ENCODE data around the gene FAM216A. TPM values are rescaled to one million over a fixed set of nuclear protein-coding genes. Genes with fewer than 3 reads are reported as not detected.
"Not testable (repeated sequence)": the region's sequence is repeated elsewhere in the genome, so short reads cannot be mapped to it uniquely, and the experiment has no call there.

FAM216A gene
- total RNA-seq, 1 donor from 2014 or later, result 5.7 TPM

DNA sequence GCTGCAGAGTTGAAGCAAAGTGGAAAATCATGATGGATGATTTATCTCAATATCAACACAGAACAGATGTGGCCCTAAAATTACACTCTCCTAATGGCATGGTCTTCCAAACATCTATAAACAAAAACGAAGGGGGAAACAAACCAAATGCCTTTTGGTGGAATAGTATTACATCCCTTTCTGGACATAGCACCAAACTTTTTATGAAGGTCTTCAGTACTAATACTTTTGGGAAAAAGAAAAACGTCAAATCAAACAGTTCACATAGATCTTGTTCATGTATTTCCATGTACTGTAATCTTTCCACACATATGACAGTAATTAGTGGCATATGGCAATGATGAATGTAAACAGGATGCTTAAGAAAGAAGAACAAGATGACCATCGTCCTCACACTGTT, 42.2 kb upstream of the FAM216A start:
- H3K36me3 ChIP-seq (ENCODE audit: control insufficient read depth, insufficient read depth, low read length), result no peaks in the 10 kb centered on the region
- no peak overlapping the region for H3K4me3 ChIP-seq (ENCODE audit: low read depth, low read length)
- no peak for TF ChIP-seq CTCF (IDR thresholded peaks at IDR 0.05; ENCODE audit: insufficient read depth, low read length, poor library complexity, severe bottlenecking)
- H3K27me3 ChIP-seq (ENCODE audit: control insufficient read depth, insufficient read depth, low read length), result no peaks in the 10 kb centered on the region
- no peak for DNase-seq (ENCODE audit: low read depth)

DNA sequence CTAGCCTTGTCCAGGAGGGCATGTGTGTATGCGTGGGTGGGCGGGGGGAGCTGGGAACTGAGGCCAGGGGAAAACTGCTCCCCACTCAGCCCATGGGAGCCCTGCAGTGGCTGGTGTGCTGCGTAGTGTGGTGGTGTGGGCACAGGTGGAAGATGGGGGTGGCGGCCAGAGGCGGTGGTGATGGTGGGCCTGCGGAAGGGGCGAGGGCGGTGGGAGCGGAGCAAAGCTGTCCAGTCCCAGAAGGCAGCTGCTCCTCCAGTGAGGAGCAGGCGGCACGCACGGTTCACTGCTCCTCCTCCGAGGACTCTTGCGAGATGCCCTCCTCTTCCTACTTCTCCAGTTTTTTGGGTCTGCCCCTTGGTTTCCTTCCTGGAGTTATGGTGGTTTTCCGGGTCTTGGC, 39.0 kb upstream of the FAM216A start:
- H3K36me3 ChIP-seq (ENCODE audit: control insufficient read depth, insufficient read depth, low read length); H3K4me3 ChIP-seq (ENCODE audit: low read depth, low read length); DNase-seq (ENCODE audit: low read depth); H3K27me3 ChIP-seq (ENCODE audit: control insufficient read depth, insufficient read depth, low read length): not testable (repeated sequence)

DNA sequence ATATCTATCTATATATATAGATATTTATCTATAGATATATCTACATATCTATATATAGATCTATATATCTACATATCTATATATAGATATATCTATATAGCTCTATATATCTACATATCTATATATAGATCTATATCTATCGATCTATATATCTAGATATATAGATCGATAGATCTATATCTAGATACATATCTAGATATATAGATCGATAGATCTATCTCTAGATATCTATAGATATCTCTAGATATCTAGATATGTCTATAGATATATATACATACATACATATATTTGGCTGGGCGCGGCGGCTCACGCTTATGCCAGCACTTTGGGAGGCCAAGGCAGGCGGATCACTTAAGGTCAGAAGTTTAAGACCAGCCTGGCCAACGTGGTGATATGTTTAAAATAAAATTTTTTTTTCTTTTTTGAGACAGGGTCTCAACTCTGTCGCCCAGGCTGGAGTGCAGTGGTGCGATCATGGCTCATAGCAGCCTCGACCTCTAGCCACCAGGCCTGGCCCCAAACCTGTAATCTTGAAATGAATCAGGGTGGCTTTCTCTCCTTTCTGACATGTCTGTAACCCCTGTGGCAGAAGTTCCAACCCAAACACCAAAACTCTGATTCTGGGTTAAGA, 36.6 kb upstream of the FAM216A start:
- Histone ChIP-seq H3K4me3 (ENCODE audit: low read depth, low read length) (no peak overlapping the region), H3K27me3 (ENCODE audit: control insufficient read depth, insufficient read depth, low read length) (no peaks in the 10 kb centered on the region), H3K36me3 (ENCODE audit: control insufficient read depth, insufficient read depth, low read length) (no peaks in the 10 kb centered on the region)
- no peak for DNase-seq (ENCODE audit: low read depth)
- TF ChIP-seq CTCF (IDR thresholded peaks at IDR 0.05; ENCODE audit: insufficient read depth, low read length, poor library complexity, severe bottlenecking), result no peak

GRCh38 chr12:110436231-110436630, 32.4 kb upstream of the FAM216A start:
- no peak for TF ChIP-seq CTCF (IDR thresholded peaks at IDR 0.05; ENCODE audit: insufficient read depth, low read length, poor library complexity, severe bottlenecking)
- Histone ChIP-seq H3K4me3 (ENCODE audit: low read depth, low read length) (no peak overlapping the region), H3K27me3 (ENCODE audit: control insufficient read depth, insufficient read depth, low read length) (no peaks in the 10 kb centered on the region), H3K36me3 (ENCODE audit: control insufficient read depth, insufficient read depth, low read length) (no peaks in the 10 kb centered on the region)
- DNase-seq (ENCODE audit: low read depth), result no peak

- no peaks in the 10 kb centered on the region for H3K27me3 ChIP-seq (ENCODE audit: control insufficient read depth, insufficient read depth, low read length)
- no peak for TF ChIP-seq CTCF (IDR thresholded peaks at IDR 0.05; ENCODE audit: insufficient read depth, low read length, poor library complexity, severe bottlenecking)
- H3K36me3 ChIP-seq (ENCODE audit: control insufficient read depth, insufficient read depth, low read length), result no peaks in the 10 kb centered on the region
- H3K4me3 ChIP-seq (ENCODE audit: low read depth, low read length), result no peak overlapping the region
- no peak for DNase-seq (ENCODE audit: low read depth)
Measured at GRCh38 chr12:110444455-110444854, 24.2 kb upstream of the FAM216A start.

DNA sequence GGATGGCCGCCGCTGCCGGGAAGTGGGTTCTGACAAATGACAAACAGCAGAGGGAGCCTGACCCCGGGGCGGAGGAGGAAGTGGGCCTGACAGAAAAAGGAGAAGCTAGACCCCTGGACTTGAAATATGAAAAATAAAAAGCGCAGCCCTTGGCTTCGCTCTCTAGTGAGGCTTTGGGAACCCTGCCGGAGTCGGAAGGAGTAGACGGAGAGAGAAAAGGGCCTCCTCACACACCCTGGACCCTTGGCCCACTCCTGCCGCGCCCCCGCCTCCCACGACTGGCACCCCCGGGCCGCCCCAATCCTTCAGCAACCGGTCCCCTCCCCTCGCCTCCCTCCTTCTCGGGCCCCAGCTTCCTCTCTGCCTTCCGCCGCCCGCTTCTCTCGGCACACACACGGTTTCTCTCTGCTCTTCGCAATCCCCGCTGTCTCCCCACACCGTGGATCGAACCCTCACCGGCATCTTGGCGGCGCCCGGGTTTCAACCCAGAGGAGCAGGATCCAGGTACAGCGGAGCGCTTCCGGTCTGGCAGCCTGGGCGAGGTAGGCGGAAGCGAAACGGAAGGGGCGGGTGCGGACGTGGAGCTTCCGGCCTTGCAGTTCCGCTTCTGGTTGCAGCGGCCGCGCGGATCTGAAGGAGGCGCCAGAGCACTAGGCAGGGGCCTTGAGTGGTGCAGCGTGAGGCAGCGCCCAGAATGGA, 18.7 kb upstream of the FAM216A start, which contains the start of gene ARPC3:
ARPC3 (minus strand) TSS at position 539 of the 699 bp plus-strand sequence; CDS start at position 462, 77 bp downstream.
- Histone ChIP-seq H3K36me3 (ENCODE audit: control insufficient read depth, insufficient read depth, low read length) (no peaks in the 10 kb centered on the region), H3K4me3 (ENCODE audit: low read depth, low read length) (peak within 1 kb of the TSS; percentile 91), H3K27me3 (ENCODE audit: control insufficient read depth, insufficient read depth, low read length) (no peaks in the 10 kb centered on the region)
- DNase-seq (ENCODE audit: low read depth), result peak; percentile 82
- TF ChIP-seq CTCF (IDR thresholded peaks at IDR 0.05; ENCODE audit: insufficient read depth, low read length, poor library complexity, severe bottlenecking), result peak; percentile 91

Data from kidney epithelial cell (primary cell).